Keratinocyte (primary cell): ENCODE measurements around the gene SCAMP1. TPM values are rescaled to one million over a fixed set of nuclear protein-coding genes. Genes with fewer than 3 reads are reported as not detected.

Experiments used
- DNase-seq: peaks from one replicate; pipeline ENCODE4 v3.0.0-alpha.2; 2011; ENCODE audit warnings: low read depth, missing footprints, low spot score
- FAIRE-seq: peaks from 2 replicates; lab custom pipeline; 2011; peaks lifted over from hg19 to GRCh38; lab: Jason Lieb, UNC
- H2AFZ ChIP-seq: 2 replicates; pipeline ENCODE4 v1.6.0; 2012; ENCODE audit warnings: low read length, control low read depth, inconsistent platforms; ENCODE audit not compliant: control insufficient read depth
- H3K27ac ChIP-seq: 2 replicates; pipeline ENCODE4 v1.5.1; 2011; ENCODE audit warnings: low read length; ENCODE audit not compliant: control insufficient read depth, insufficient read depth
- H3K27me3 ChIP-seq: 3 replicates; pipeline ENCODE4 v1.6.0; 2011; ENCODE audit warnings: low read length; ENCODE audit not compliant: control insufficient read depth, insufficient read depth; ENCODE audit errors: extremely low read depth
- H3K36me3 ChIP-seq, 2 experiments: 2 replicates in 1 of 2; 3 replicates in 1 of 2; pipeline ENCODE4 v1.5.1; 2011; ENCODE audit warnings: low read length in 2 of 2, mild to moderate bottlenecking in 1 of 2; ENCODE audit not compliant: control insufficient read depth in 2 of 2, insufficient read depth in 2 of 2; ENCODE audit errors: extremely low read depth in 1 of 2
- H3K4me1 ChIP-seq: 3 replicates; pipeline ENCODE4 v1.5.1; 2011; ENCODE audit warnings: low read length; ENCODE audit not compliant: control insufficient read depth, insufficient read depth; ENCODE audit errors: extremely low read depth
- H3K4me2 ChIP-seq: 3 replicates; pipeline ENCODE4 v1.6.0; 2011; ENCODE audit warnings: low read depth, low read length; ENCODE audit not compliant: control insufficient read depth, insufficient read depth; ENCODE audit errors: extremely low read depth
- H3K4me3 ChIP-seq, 3 experiments: fragments of 200-600 bp in 1 of 3; sonication (generic) in 1 of 3; 2 replicates in 2 of 3; 3 replicates in 1 of 3; pipeline ENCODE4 v1.5.1; 2011 to 2016; ENCODE audit warnings: low read length in 3 of 3, mild to moderate bottlenecking in 3 of 3, control low read depth in 2 of 3, inconsistent platforms in 1 of 3, low read depth in 1 of 3, mixed read lengths in 1 of 3, mixed run types in 1 of 3, moderate library complexity in 1 of 3; ENCODE audit not compliant: control insufficient read depth in 2 of 3, insufficient read depth in 2 of 3; ENCODE audit errors: extremely low read depth in 1 of 3
- H3K79me2 ChIP-seq: 2 replicates; pipeline ENCODE4 v1.6.0; 2012; ENCODE audit warnings: low read length; ENCODE audit not compliant: control insufficient read depth, insufficient read depth
- H3K9ac ChIP-seq: 3 replicates; pipeline ENCODE4 v1.6.0; 2011; ENCODE audit warnings: low read length; ENCODE audit not compliant: control insufficient read depth, insufficient read depth; ENCODE audit errors: extremely low read depth
- H3K9me1 ChIP-seq: 3 replicates; pipeline ENCODE4 v1.6.0; 2011; ENCODE audit warnings: low read length; ENCODE audit not compliant: control insufficient read depth, insufficient read depth; ENCODE audit errors: extremely low read depth
- H3K9me3 ChIP-seq: 2 replicates; pipeline ENCODE4 v1.5.1; 2012; ENCODE audit warnings: low read depth, low read length; ENCODE audit not compliant: control insufficient read depth
- H4K20me1 ChIP-seq: 3 replicates; pipeline ENCODE4 v1.6.0; 2011; ENCODE audit warnings: low read length; ENCODE audit not compliant: control insufficient read depth, insufficient read depth; ENCODE audit errors: extremely low read depth
- EZH2 ChIP-seq: IDR thresholded peaks from one replicate; pipeline ENCODE4 v1.6.1; 2012; ENCODE audit warnings: inconsistent platforms, mild to moderate bottlenecking, low read length, moderate library complexity
- dilution Hi-C: fragments of 300-500 bp; cut with MboI; formaldehyde crosslinking; loops from one replicate; pipeline ENCODE4 v1.7.0; 2020; ENCODE audit warnings: low sequenced_read_pairs; ENCODE audit not compliant: extremely low pct_ligation_motif_present
- polyA plus RNA-seq, 5 experiments: library from polyadenylated mRNA; depleted of rRNA in 3 of 5; stranded (reverse) in 3 of 5; stranded (forward) in 1 of 5; unstranded in 1 of 5; fragments of >200 nt; gene quantifications; 1 replicate in 1 of 5; 2 replicates in 3 of 5; 3 replicates in 1 of 5; pipeline versions ENCODE4 v1.2.1 to v1.2.3, GENCODE V29; 2011 to 2012; ENCODE audit warnings: missing spikeins in 2 of 5, low read depth in 1 of 5, low replicate concordance in 1 of 5
- TF ChIP-seq, protein P1 (sequence below), 3 experiments: IDR thresholded peaks in 1 of 3; conservative IDR thresholded peaks in 1 of 3; optimal IDR thresholded peaks in 1 of 3; 2 replicates in 2 of 3; 3 replicates in 1 of 3; pipeline versions ENCODE3 to v1.5.1; 2011; ENCODE audit warnings: low read length in 3 of 3, mild to moderate bottlenecking in 3 of 3, moderate library complexity in 2 of 3, control low read depth in 1 of 3, inconsistent platforms in 1 of 3; ENCODE audit not compliant: insufficient read depth in 2 of 3; ENCODE audit errors: extremely low read depth in 1 of 3

Gene SCAMP1
- polyA plus RNA-seq, 1 donor (not counting 4 experiments of a cell fraction or from before 2014, with no cell fraction given) = 36.6 TPM

DNA sequence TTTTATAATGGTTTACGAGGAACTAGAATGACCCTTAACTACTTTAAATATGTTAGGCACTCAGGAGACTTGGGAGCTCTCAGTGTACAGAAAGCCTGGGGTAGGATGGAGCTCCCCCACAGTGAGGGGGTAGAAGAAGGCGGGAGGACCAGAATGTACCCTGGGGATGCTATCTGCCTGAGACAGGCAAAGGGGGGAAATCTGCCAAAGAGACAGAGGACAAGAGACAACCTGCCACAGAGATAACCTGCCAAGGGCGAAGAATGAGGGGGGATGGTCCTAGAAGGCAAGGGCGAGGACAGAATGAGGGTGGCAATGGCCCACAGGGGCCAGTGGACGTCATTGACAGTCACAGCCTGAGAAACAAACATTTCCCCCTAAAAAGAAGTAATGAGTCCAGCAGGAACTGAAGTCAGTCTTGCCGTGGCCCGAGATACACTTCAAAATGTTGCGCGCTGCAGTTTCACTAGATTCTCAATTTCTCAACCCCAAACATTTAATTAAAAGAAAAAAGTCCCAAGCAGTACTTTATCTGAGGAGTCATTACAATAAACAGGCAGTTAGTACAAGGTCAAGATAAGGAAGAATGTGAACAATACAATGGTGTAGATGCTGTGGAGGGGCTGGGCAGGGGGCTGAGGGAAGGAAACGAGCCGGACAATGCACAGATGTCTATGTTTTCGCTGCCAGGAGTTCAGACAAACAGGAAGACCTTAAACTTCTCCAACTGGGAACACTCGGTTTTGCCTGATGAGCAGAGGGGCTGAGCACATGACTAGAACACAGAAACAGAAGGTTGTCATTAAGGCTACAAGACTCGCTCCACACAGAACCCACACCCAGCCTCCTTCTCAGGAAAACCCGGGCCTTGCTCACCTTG, 163.1 kb downstream of the SCAMP1 start:
- Histone ChIP-seq H3K4me2 (no peak overlapping the region), H3K4me3 (no peak overlapping the region), H2AFZ (no peak overlapping the region), H3K27me3 (no peaks in the 10 kb centered on the region), H3K36me3 (peaks cover 0 to 2% of the 10 kb centered on the region in 2 experiments), H3K4me1 (peaks cover 41% of the 10 kb centered on the region), H3K79me2 (no peaks in the 10 kb centered on the region), H3K9me3 (no peaks in the 10 kb centered on the region), H3K27ac (no peak overlapping the region), H3K9me1 (no peaks in the 10 kb centered on the region), H3K9ac (no peak overlapping the region), H4K20me1 (no peaks in the 10 kb centered on the region)
- dilution Hi-C loops = no loop called here
- no peak for FAIRE-seq
- TF ChIP-seq EZH2 = no peak
- TF ChIP-seq, protein P1, sequence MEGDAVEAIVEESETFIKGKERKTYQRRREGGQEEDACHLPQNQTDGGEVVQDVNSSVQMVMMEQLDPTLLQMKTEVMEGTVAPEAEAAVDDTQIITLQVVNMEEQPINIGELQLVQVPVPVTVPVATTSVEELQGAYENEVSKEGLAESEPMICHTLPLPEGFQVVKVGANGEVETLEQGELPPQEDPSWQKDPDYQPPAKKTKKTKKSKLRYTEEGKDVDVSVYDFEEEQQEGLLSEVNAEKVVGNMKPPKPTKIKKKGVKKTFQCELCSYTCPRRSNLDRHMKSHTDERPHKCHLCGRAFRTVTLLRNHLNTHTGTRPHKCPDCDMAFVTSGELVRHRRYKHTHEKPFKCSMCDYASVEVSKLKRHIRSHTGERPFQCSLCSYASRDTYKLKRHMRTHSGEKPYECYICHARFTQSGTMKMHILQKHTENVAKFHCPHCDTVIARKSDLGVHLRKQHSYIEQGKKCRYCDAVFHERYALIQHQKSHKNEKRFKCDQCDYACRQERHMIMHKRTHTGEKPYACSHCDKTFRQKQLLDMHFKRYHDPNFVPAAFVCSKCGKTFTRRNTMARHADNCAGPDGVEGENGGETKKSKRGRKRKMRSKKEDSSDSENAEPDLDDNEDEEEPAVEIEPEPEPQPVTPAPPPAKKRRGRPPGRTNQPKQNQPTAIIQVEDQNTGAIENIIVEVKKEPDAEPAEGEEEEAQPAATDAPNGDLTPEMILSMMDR (optimal IDR thresholded peaks at IDR 0.05 in 1 of 3, IDR thresholded peaks at IDR 0.05 in 1 of 3, conservative IDR thresholded peaks at IDR 0.05 in 1 of 3; ENCODE audit: extremely low read depth in 1 of 3, insufficient read depth in 2 of 3, low read length in 3 of 3) = no peak
- no peak for DNase-seq

DNA sequence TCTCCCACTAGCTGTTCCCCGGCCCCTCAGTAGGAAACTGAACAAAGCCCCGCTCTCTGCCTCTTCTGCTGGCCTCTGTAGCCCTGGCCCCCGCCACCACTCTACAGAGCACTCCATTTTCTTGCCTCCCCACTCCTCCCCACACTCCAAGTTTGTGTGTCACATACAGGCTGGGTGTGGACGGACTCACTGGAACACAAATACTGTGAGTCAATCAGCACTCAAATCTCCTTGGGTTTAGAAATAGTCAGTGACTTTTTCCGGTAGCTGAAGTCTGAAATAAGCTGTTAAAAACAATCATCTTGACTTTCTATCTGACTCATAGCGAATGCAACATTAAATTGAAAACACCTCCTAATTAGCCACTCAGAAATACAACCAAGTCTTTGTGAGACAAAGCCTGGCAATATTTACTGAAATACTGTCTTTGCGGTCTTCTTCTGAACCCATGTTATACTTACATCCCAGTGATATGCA, 165.7 kb downstream of the SCAMP1 start:
- FAIRE-seq (peak; percentile 78), DNase-seq (no peak)
- Histone ChIP-seq H3K9me3 (no peaks in the 10 kb centered on the region), H3K9me1 (no peaks in the 10 kb centered on the region), H4K20me1 (no peaks in the 10 kb centered on the region), H3K4me3 (no peak overlapping the region), H3K27me3 (no peaks in the 10 kb centered on the region), H3K9ac (peak overlapping the region; percentile 58), H2AFZ (no peak overlapping the region), H3K4me1 (peaks cover 51% of the 10 kb centered on the region), H3K36me3 (peaks cover 0 to 2% of the 10 kb centered on the region in 2 experiments), H3K79me2 (no peaks in the 10 kb centered on the region), H3K4me2 (peak overlapping the region; percentile 61), H3K27ac (peak overlapping the region; percentile 96)
- dilution Hi-C loops = no loop called here
- TF ChIP-seq, protein P1 (optimal IDR thresholded peaks at IDR 0.05 in 1 of 3, IDR thresholded peaks at IDR 0.05 in 1 of 3, conservative IDR thresholded peaks at IDR 0.05 in 1 of 3; ENCODE audit: extremely low read depth in 1 of 3, insufficient read depth in 2 of 3, low read length in 3 of 3) = no peak
- no peak for TF ChIP-seq EZH2
